T-helper 1 cell treated with Interleukin-12 subunit alpha and Interleukin-12 subunit beta and Interleukin-4 antibody, amounts not matched to agents 30 μg/mL and 1 μg/mL, for 36 hours (primary cell): ENCODE data around the gene GNB1L.

Experiments
- H3K27ac Mint-ChIP-seq: one replicate; pipeline ENCODE4 v1.8.0; 2021; ENCODE audit warnings: mild to moderate bottlenecking, mixed read lengths
- H3K27me3 Mint-ChIP-seq: one replicate; pipeline ENCODE4 v1.8.0; 2021; ENCODE audit warnings: low read depth, mixed read lengths
- H3K36me3 Mint-ChIP-seq: one replicate; pipeline ENCODE4 v1.8.0; 2021; ENCODE audit warnings: low read depth, mixed read lengths
- H3K4me1 Mint-ChIP-seq: one replicate; pipeline ENCODE4 v1.8.0; 2021; ENCODE audit warnings: low read depth, mixed read lengths
- H3K4me3 Mint-ChIP-seq: one replicate; pipeline ENCODE4 v1.8.0; 2021; ENCODE audit warnings: mild to moderate bottlenecking, moderate library complexity, mixed read lengths
- H3K9me3 Mint-ChIP-seq: one replicate; pipeline ENCODE4 v1.8.0; 2021; ENCODE audit warnings: mixed read lengths

GNB1L gene

DNA sequence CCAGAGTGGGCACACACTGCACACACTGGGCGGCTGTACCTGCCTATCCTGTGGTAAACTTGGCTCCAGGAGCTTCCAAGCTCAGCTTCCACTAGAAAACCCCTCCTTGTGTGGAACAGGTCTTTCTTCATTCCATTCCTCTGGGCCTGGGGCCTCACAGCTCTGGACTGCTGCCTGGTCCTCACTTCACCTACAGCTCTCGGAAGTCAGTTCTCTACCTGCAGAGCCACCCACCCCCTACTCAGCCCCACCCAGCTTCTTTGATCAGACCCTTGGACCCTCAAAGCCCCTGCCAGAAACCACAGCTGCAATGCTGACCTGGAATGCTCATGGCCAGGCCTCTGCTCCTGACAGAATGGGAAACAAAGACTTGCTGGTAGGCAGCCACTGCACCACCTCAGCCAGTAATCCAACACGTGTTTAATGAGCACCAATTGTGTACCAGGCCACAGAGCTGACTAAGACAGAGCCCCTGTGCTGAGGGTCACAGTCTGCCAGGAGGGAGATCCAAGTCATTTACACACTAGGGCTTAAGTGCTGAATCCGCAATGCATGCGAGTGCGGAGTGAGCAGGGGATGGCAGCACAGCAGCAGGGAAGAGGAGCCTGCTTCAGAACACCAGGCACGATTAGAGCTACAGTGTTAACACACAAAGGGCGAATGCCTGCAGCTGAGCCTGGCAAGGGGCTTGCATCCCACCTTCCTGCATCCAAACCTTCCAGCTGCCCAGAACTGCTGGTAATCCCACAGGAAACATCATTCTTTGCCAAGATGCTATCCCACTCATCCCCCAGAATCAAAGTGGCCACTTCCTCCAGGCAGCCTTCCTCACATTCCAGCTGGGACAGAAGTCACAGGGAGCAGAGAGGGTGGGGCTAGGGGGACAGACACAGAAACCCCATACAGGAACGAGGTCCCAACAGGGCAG, 4.6 kb downstream of the GNB1L start:
- no peaks in the 10 kb centered on the region for H3K9me3 Mint-ChIP-seq
- peaks cover 16% of the 10 kb centered on the region for H3K36me3 Mint-ChIP-seq
- no peaks in the 10 kb centered on the region for H3K27me3 Mint-ChIP-seq
- peaks cover 18% of the 10 kb centered on the region for H3K4me1 Mint-ChIP-seq
- H3K27ac Mint-ChIP-seq, result no peak overlapping the region
- no peak overlapping the region for H3K4me3 Mint-ChIP-seq

- H3K4me1 Mint-ChIP-seq, result peaks cover 19% of the 10 kb centered on the region
Observed at GRCh38 chr22:19848298-19849224, 6.1 kb downstream of the GNB1L start.

DNA sequence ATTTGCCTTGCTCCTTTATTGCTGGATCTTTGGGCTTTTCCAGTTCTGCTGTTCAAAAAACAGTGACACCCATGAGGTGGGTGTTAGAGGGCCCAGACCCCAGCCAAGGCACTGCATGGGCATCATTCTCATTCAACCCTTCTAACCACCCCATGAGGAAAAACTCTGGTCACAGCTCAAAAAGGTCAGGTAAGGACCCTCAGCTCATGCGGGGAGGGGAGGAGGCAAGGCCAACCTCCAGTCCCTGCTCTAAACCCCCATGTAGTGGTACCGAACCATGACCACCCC, 7.4 kb downstream of the GNB1L start:
- Mint-ChIP-seq H3K9me3 (no peaks in the 10 kb centered on the region), H3K27me3 (no peaks in the 10 kb centered on the region), H3K4me1 (peaks cover 8% of the 10 kb centered on the region), H3K27ac (no peak overlapping the region), H3K4me3 (no peak overlapping the region), H3K36me3 (peaks cover 16% of the 10 kb centered on the region)

More at GRCh38 chr22:19848298-19849224, 6.1 kb downstream of the GNB1L start:
- H3K27ac Mint-ChIP-seq, result no peak overlapping the region
- no peak overlapping the region for H3K4me3 Mint-ChIP-seq
- no peaks in the 10 kb centered on the region for H3K9me3 Mint-ChIP-seq
- H3K27me3 Mint-ChIP-seq, result no peaks in the 10 kb centered on the region
- peaks cover 16% of the 10 kb centered on the region for H3K36me3 Mint-ChIP-seq

DNA sequence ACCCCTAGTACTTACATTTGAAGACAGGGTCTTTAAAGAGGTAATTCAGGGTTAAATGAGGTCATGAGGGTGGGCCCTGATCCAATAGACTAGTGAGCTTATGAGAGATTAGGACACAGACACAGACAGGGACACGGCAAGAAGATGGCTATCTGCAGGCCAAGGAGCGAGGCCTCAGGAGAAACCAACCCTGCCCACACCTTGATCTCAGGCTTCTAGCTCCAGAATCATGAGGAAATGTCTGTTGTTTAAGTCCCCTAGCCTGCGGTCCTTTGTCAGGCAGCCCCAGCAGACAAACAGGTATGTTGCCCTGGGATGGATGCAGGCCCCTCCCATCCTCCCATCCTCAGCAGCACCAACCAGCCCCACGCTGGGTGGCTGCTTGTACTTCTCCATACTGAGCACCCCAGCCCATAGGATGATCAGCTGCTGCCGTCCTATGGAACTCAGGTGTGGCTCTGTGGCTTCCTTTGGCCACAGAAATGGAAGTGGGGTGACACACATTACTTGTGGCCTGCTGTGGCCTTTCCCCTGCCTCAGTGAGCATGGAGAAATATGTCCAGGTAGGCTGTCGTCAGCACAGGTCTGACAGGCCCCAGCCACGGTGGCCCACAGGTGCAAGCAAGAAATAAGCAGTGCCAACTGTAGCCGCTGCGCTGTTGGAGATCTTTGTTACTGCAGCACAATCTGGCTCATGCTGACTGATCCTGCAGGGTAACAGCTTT, 7.9 kb downstream of the GNB1L start:
- Mint-ChIP-seq H3K27ac (no peak overlapping the region), H3K4me3 (no peak overlapping the region), H3K27me3 (no peaks in the 10 kb centered on the region), H3K4me1 (peaks cover 7% of the 10 kb centered on the region), H3K9me3 (no peaks in the 10 kb centered on the region), H3K36me3 (peaks cover 12% of the 10 kb centered on the region)

DNA sequence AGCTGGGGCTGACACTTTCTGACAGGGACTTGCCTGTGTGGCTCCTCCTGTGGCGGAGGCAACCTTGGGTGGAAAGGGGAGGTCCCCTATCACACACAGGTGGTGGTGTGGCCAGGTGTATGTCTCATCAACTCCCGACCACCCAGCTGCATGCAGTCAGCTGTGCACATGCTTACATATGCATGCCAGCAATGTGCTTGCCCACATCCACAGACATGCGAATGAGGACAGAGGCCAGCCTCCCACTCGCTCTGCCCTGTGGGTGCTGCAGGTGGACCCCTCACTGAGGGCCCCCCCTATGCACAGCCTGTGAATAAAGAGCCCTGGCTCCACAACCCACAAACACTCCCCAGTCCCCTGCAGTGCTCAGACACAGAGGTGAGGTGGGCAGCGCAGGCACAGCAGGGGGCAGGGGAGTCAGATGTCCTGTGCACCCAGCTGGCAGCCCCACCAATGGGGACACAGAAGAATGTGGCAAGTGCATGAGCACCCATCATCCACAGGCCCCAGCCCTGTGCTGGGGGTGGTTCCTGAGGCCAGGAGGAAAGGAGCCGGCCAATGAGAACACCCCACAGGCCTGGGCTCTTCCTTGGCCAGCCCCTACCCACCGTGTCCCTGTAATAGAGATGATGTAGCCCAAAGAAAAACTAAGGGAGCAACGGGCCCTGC, 9.5 kb downstream of the GNB1L start:
- Mint-ChIP-seq H3K27me3 (no peaks in the 10 kb centered on the region), H3K27ac (no peak overlapping the region), H3K9me3 (no peaks in the 10 kb centered on the region), H3K4me3 (no peak overlapping the region), H3K4me1 (peaks cover 7% of the 10 kb centered on the region), H3K36me3 (peaks cover 10% of the 10 kb centered on the region)

DNA sequence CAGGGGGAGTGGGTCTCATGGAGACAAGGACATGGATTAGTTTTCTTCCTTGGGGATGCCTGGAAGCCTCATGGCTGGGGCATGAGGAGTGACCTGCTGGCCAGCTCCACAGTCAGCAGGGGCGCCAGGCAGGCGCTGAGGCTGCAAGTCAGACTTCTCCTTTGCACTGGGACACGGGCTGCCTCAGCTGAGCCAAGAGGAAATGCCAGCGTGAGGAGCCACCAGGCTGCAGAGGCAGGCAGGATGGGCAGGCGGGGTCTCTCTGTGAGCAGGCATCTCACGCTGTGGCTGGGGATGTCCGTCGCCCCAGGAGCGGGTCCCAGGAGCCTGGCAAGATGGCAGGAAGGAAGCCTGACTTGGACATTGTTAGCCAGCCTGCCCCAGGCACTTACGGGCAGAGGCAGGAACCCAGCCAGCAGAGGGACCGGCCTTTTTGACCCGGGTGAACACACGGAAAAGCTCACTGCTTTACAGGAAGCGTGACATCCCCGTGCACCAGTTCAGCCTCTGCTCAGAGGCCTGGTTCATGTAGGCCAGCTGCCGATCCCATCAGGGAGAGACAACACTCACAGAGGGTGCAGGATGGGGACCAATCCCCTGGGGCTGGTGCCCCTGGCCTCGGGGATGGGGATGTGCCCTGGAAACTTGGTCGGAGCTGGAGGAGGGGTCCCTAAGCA, 10.2 kb downstream of the GNB1L start:
- H3K4me3 Mint-ChIP-seq, result no peak overlapping the region
- H3K4me1 Mint-ChIP-seq, result peaks cover 7% of the 10 kb centered on the region
- H3K36me3 Mint-ChIP-seq, result peaks cover 8% of the 10 kb centered on the region
- no peaks in the 10 kb centered on the region for H3K27me3 Mint-ChIP-seq
- H3K9me3 Mint-ChIP-seq, result no peaks in the 10 kb centered on the region
- no peak overlapping the region for H3K27ac Mint-ChIP-seq

- no peak overlapping the region for H3K4me3 Mint-ChIP-seq
- peaks cover 8% of the 10 kb centered on the region for H3K36me3 Mint-ChIP-seq
- no peaks in the 10 kb centered on the region for H3K27me3 Mint-ChIP-seq
- H3K27ac Mint-ChIP-seq, result no peak overlapping the region
- H3K9me3 Mint-ChIP-seq, result no peaks in the 10 kb centered on the region
- peaks cover 7% of the 10 kb centered on the region for H3K4me1 Mint-ChIP-seq
Observed at GRCh38 chr22:19843857-19844376, 10.8 kb downstream of the GNB1L start.

GRCh38 chr22:19843107-19843856, 11.4 kb downstream of the GNB1L start:
- H3K36me3 Mint-ChIP-seq, result peaks cover 8% of the 10 kb centered on the region
- H3K27me3 Mint-ChIP-seq, result no peaks in the 10 kb centered on the region
- H3K4me3 Mint-ChIP-seq, result no peak overlapping the region
- peaks cover 7% of the 10 kb centered on the region for H3K4me1 Mint-ChIP-seq
- H3K9me3 Mint-ChIP-seq, result no peaks in the 10 kb centered on the region
- no peak overlapping the region for H3K27ac Mint-ChIP-seq

GRCh38 chr22:19842393-19843106, 12.1 kb downstream of the GNB1L start:
- H3K9me3 Mint-ChIP-seq, result no peaks in the 10 kb centered on the region
- H3K4me3 Mint-ChIP-seq, result no peak overlapping the region
- no peaks in the 10 kb centered on the region for H3K27me3 Mint-ChIP-seq
- peaks cover 7% of the 10 kb centered on the region for H3K4me1 Mint-ChIP-seq
- no peak overlapping the region for H3K27ac Mint-ChIP-seq
- H3K36me3 Mint-ChIP-seq, result peaks cover 2% of the 10 kb centered on the region

GRCh38 chr22:19841641-19842392, 12.9 kb downstream of the GNB1L start:
- no peak overlapping the region for H3K4me3 Mint-ChIP-seq
- no peaks in the 10 kb centered on the region for H3K9me3 Mint-ChIP-seq
- H3K4me1 Mint-ChIP-seq, result peaks cover 7% of the 10 kb centered on the region
- H3K36me3 Mint-ChIP-seq, result peaks cover 2% of the 10 kb centered on the region
- H3K27ac Mint-ChIP-seq, result no peak overlapping the region
- H3K27me3 Mint-ChIP-seq, result no peaks in the 10 kb centered on the region

GRCh38 chr22:19840955-19841640, 13.6 kb downstream of the GNB1L start:
- Mint-ChIP-seq H3K4me3 (no peak overlapping the region), H3K36me3 (no peaks in the 10 kb centered on the region), H3K9me3 (no peaks in the 10 kb centered on the region), H3K27ac (no peak overlapping the region), H3K4me1 (peaks cover 11% of the 10 kb centered on the region), H3K27me3 (no peaks in the 10 kb centered on the region)
